GM21528 (cell line): ENCODE measurements around the gene POLR2F.
"Not testable (repeated sequence)": the region's sequence is repeated elsewhere in the genome, so short reads cannot be mapped to it uniquely, and the experiment has no call there.

Source experiments
- ATAC-seq: cut with Tn5 transposase; IDR thresholded peaks from one replicate; pipeline ENCODE4 v1.9.1; 2021; ENCODE audit warnings: mild to moderate bottlenecking, moderate library complexity; ENCODE audit not compliant: unreplicated experiment, low FRiP score

POLR2F gene

GRCh38 chr22:37947142-37947795 is 6.2 kb upstream of the POLR2F start:
- ATAC-seq, result not testable (repeated sequence)

- no peak for ATAC-seq
These were observed 2.2 kb upstream of the POLR2F start for GRCh38 chr22:37951305-37951704.

GRCh38 chr22:37952629-37953028 is 870 bp upstream of the POLR2F start:
- ATAC-seq, result not testable (repeated sequence)

- peak; percentile 12 for ATAC-seq
These were observed 450 bp upstream of the POLR2F start for GRCh38 chr22:37953062-37953436.

- ATAC-seq, result no peak
These were observed 1.2 kb downstream of the POLR2F start for GRCh38 chr22:37954686-37955085.

GRCh38 chr22:37955825-37956397 is 2.4 kb downstream of the POLR2F start:
- ATAC-seq, result not testable (repeated sequence)

- ATAC-seq, result no peak
These were observed 3.7 kb downstream of the POLR2F start for GRCh38 chr22:37957232-37957631.

GRCh38 chr22:37959231-37959825 is 5.8 kb downstream of the POLR2F start:
- ATAC-seq, result no peak

- ATAC-seq, result no peak
These were observed 7.6 kb downstream of the POLR2F start for GRCh38 chr22:37961062-37961461.

- ATAC-seq, result no peak
These were observed 12.6 kb downstream of the POLR2F start for GRCh38 chr22:37965940-37966664.

GRCh38 chr22:37967147-37967546 is 13.6 kb downstream of the POLR2F start:
- ATAC-seq, result no peak

- ATAC-seq, result no peak
These were observed 14.3 kb downstream of the POLR2F start for GRCh38 chr22:37967637-37968451.

- ATAC-seq, result no peak
These were observed 15.2 kb downstream of the POLR2F start for GRCh38 chr22:37968452-37969251.

- no peak for ATAC-seq
These were observed 17.4 kb downstream of the POLR2F start for GRCh38 chr22:37970864-37971263.

- no peak for ATAC-seq
These were observed 18.3 kb downstream of the POLR2F start for GRCh38 chr22:37971475-37972434.

- ATAC-seq, result no peak
These were observed 19.0 kb downstream of the POLR2F start for GRCh38 chr22:37972527-37972926.

- no peak for ATAC-seq
These were observed 20.0 kb downstream of the POLR2F start for GRCh38 chr22:37973271-37974170.

GRCh38 chr22:37975153-37975552 is 21.7 kb downstream of the POLR2F start:
- no peak for ATAC-seq
